Astrocyte of the hippocampus (primary cell): ENCODE measurements around the gene ZXDC.

Source experiments
- DNase-seq: peaks from one replicate; pipeline ENCODE4 v3.0.0; 2011; ENCODE audit warnings: low read depth, low spot score

Gene ZXDC

GRCh38 chr3:126436826-126437717 lies 38.6 kb downstream of the ZXDC start:
- DNase-seq, result no peak

GRCh38 chr3:126435456-126436315 lies 40.0 kb downstream of the ZXDC start:
- no peak for DNase-seq

DNA sequence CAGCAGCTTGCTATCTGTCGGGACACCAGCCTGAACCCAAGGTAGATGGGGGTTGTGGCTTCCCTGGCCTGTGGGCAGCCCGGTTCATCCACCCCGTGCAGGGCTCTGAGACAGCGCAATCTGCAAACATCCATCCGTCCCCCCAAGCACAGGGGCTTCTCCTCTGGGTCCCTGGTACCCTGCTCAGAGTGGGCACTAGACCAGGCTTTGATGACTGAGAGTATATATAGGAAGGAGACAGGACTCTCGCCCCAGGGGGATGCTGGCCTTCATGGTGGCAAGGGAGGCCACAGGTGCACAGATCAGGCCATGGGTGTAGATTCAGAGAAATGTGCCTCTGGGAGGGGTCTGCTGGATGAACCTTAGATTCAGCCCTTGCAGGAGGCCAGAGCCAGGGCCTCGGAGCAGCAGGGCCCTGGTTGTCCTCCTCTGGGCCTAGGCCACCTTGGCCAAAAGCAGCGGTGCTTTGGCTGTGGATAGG lies 40.7 kb downstream of the ZXDC start:
- DNase-seq, result no peak

DNA sequence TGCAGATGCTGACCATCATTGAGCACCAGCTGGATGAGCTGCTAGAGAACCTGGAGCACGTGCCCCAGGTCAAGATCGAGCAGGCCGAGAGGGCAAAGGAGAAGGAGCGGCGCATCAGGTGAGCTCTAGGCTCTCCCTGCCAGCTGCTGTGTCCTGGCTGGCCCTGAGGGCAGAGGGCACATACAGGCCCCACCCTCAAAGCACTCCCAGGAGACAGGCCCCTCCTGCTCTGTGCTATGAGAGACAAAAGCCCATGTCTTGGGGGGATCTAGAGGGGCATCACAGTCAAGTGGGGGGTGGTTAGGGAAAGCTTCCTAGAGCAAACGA lies 41.5 kb downstream of the ZXDC start:
- no peak for DNase-seq

DNA sequence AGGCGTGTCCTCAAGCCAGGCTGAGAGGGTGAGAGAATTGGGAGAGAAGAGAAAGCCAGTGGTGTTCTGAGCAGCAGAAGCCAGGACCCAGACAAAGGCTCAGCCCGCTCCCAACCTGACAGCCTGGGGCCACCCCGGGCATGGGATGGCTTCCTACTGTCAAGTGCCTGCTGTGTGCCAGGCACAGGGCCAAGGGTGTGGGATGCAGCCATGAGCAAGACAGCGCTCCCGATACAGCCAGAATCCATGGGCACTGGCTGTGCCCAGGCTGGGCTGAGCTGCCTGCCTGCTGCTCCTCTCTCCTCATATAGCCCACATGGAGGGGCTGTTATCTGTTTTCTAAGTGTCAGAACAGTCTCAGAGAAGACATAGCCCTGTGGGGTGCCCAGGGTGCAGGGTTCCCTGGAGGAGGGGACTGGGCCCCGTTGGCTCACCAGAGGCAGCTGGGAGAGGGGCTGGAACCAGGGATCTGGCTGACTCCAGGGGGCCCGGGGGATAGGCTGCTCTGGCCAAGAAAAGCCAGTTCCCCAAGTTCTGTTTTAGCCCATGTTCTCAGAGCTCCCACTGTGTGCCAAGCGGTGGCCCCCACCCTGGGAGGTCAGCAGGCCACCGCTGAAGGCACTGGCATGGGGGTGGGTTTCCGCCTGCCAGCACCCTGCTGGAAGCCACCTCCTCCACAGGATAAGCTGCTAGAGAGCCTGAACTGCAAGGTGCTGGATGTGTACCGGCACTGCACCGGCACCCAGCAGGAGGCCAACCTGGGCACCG lies 42.0 kb downstream of the ZXDC start:
- no peak for DNase-seq

- DNase-seq, result no peak
Measured at GRCh38 chr3:126433105-126433430, 42.6 kb downstream of the ZXDC start.

GRCh38 chr3:126432361-126433104 lies 43.2 kb downstream of the ZXDC start:
- no peak for DNase-seq

DNA sequence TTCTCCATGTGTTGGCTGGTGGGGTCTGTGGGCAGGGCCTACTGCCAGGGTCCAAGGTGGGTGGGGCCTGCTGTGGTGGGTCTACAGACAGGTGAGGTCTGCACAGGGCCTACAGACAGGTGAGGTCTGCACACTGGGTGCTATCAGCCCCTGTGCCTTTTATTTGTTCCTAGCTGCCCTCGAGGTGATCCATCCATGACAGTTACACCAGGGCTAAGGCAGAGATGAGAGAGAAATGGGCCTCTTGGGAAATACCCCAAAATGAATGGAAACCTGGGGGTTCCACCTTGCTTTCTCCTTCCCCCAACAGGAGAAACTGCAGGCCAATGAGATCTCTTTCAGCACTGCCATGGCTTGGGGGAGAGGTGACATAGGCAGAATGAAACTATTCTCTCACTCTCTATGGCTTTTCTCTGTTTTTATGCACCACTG lies 44.6 kb downstream of the ZXDC start:
- no peak for DNase-seq

DNA sequence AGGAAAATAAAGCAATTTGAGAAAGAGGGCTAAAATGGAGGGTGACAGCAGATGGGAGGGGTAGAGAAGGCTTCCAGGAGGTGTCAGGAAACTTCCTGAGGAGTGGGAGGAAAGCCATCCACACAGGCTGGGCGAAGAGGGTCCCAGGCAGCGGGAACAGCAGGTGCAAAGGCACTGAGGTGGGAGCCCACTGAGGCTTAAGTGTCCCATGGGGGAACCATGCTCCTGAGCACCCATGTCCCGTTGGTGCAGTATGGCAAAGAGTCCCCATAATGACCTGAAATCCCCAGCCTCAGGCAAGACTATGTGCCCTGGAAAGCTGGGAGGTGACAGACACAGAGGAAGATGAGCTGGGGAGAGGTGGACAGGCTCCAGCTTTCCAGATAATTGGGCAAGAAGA lies 50.9 kb downstream of the ZXDC start:
- no peak for DNase-seq

DNA sequence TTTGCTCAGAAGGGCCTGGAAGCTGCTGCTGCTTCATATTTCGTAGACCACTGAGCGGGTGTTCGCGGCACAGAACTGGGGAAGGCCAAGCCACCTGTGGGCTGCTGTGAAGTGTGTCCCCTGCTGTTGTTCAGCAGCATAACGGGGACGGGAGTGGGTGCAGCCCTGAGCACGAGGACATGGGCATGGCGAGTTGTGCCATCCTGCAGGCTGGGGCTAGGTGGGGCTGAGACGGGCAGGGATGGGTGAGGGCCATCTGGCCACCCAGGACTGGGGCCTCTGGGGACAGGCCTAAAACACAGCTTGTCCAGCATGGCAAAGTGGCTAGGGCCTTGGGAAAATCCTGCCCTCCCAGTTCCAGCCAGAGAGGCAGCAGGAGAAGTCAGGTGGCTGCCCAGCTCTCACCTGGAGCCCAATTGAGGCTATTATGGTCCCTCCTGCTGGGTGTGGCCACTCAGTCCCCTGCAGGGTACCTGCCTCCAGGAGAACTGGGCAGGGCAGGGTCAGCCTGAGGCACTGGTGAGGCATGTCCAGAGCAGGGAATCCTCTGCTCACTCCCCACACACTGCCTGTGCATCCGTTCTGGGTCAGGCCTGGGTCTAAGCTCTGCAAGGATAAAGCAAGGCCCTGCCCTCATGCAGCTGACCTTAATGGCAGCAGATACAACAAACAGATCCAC lies 51.5 kb downstream of the ZXDC start:
- no peak for DNase-seq

DNA sequence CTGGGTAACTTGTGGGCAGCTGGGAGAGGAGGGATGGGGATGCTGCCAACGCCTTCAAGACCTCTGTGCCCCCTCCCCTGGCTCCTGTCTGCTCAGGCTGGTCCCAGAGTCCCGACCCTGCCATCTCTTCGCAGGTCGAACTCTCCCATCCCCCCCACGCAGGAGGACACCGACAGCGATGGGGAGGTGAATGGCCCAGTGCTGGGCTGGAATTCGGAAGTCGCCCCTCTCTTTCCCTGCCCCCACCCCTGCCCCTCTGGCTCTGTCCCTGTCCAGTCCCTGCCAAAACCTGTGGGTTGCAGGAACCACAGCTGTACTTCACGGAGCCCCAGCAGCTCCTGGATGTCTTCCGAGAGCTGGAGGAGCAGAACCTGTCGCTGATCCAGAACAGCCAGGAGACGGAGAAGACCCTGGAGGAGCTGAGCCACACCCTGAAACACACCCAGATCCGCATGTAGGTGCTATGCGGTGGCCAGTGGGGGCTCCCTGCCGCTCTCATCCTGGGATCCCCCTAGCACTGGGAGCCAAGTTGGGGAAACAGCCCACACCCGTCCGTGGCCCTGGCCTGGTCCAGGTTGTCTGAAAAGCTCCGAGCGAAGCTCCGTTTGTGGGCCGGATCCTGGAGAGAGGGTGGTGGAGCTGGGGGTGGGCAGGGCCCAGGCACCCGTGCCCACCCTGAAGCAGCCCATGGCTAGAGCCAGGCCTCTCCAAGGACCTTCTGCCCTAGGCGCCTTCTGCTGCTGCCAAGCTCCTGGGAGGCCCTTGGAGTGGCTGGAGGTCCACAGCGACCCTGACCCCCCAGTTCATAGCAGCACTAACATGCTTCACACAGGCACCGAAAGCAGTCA lies 52.3 kb downstream of the ZXDC start:
- no peak for DNase-seq

DNA sequence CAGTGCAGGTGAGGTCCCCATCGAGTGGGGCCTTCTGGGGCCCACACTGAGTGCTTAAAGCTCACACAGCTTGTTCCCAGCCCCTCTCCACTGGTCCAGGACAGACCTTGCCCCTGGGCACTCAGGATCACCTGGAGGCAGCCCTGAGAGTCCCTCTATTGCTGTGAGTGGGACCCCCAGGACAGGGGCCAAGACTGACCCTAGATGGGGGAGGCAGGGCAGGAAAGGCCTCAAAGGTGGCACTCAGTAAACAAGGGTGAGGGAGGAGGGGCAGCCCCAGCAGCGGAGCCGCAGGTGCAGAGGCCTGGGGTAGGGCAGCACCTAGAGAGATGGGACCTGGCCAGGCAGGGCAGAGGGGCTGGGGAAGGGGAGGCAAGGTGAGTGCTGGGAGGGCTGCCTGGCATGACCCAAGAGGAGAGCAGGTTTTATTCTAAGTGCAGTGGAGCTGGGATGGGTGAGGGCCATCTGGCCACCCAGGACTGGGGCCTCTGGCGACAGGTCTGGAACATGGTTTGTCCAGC lies 53.1 kb downstream of the ZXDC start:
- DNase-seq, result no peak

GRCh38 chr3:126422121-126422520 lies 53.6 kb downstream of the ZXDC start:
- no peak for DNase-seq

DNA sequence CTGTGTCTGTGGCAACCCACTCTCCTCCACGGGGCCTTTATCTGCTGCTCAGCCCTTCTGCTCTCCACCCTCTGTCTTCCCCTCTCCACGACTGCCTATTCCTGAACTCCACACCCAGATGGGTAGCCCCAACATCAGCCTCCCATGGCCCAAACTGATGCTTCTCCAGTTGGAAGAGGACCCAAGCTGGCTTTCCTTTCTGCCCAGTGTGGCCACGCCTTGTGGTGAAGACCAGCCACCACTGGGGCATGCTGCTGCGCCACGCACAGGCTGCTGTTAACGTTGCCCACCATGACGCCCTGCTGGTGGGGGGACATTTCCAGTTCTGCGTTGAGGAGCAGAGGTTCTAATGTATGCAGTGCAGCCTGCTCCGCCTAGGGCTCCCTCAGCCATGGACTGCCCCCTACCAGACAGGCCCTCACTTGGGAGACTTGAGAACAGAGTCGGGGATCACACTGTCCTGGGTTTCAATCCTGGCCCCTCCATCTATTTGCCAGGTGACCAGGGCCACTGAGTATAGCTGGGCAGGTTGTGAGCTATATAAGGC lies 54.0 kb downstream of the ZXDC start:
- no peak for DNase-seq

- no peak for DNase-seq
Measured at GRCh38 chr3:126419886-126420786, 55.6 kb downstream of the ZXDC start.

- no peak for DNase-seq
Measured at GRCh38 chr3:126419151-126419703, 56.5 kb downstream of the ZXDC start.

- DNase-seq, result no peak
Measured at GRCh38 chr3:126418661-126419131, 57.0 kb downstream of the ZXDC start.
